VCaP (cell line): Measurements from ENCODE around the gene LIMK2.
A peak's percentile ranks its signal among the peaks of the same experiment; 100 is the strongest.

Source experiments
- H3K27ac ChIP-seq: fragments of 450-650 bp; 2 replicates; pipeline ENCODE4 v1.5.1; 2017
- TF ChIP-seq, protein P1 (sequence below): fragments of 450-650 bp; conservative IDR thresholded peaks from 2 replicates; pipeline ENCODE4 v1.5.1; 2017; ENCODE audit warnings: mild to moderate bottlenecking, moderate library complexity

LIMK2 gene

GRCh38 chr22:31295831-31296657 is 83.9 kb downstream of the LIMK2 start:
- TF ChIP-seq, protein P1, sequence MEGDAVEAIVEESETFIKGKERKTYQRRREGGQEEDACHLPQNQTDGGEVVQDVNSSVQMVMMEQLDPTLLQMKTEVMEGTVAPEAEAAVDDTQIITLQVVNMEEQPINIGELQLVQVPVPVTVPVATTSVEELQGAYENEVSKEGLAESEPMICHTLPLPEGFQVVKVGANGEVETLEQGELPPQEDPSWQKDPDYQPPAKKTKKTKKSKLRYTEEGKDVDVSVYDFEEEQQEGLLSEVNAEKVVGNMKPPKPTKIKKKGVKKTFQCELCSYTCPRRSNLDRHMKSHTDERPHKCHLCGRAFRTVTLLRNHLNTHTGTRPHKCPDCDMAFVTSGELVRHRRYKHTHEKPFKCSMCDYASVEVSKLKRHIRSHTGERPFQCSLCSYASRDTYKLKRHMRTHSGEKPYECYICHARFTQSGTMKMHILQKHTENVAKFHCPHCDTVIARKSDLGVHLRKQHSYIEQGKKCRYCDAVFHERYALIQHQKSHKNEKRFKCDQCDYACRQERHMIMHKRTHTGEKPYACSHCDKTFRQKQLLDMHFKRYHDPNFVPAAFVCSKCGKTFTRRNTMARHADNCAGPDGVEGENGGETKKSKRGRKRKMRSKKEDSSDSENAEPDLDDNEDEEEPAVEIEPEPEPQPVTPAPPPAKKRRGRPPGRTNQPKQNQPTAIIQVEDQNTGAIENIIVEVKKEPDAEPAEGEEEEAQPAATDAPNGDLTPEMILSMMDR = no peak

DNA sequence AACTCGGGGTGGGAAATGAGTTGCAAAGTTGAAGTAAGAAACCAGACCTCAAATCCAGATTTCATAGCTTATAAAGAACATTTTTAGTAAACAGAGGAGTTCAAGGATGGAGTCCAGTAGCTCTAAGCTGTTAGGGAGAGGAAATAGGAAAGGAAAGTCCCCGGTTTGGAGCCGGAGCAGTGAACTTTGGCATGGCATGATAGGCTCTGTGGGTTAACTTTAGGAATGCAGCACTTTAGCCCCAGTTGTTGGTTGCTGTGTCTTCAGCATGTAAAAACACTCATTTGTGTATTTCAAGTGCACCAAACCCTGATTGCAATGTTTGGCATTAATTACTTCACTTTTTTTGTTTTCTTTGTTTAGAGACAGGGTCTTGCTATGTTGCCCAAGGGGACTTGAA is 88.8 kb downstream of the LIMK2 start:
- H3K27ac ChIP-seq = no peak overlapping the region
- TF ChIP-seq, protein P1 = no peak

More at GRCh38 chr22:31295831-31296657, 83.9 kb downstream of the LIMK2 start:
- H3K27ac ChIP-seq = no peak overlapping the region

GRCh38 chr22:31302006-31302405 is 89.9 kb downstream of the LIMK2 start:
- TF ChIP-seq, protein P1 = no peak
- no peak overlapping the region for H3K27ac ChIP-seq

GRCh38 chr22:31302537-31302936 is 90.4 kb downstream of the LIMK2 start:
- TF ChIP-seq, protein P1 = no peak
- H3K27ac ChIP-seq = no peak overlapping the region

DNA sequence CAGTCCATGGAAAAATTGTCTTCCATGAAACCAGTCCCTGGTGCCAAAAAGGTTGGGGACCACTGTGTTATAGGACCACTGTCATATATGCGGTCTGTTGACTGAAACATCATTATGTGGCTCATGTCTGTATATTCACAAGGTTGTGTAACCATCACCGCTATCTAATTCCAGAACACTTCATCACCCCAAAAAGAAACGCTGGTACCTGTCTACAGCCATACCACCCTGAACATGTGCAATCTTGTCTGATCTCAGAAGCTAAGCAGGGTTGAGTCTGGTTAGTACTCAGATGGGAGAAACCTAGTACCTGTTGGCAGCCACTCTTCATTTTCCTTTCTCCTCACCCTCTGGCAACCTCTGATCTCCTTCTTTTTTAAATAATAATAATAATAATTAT is 93.1 kb downstream of the LIMK2 start:
- TF ChIP-seq, protein P1 = no peak
- no peak overlapping the region for H3K27ac ChIP-seq

DNA sequence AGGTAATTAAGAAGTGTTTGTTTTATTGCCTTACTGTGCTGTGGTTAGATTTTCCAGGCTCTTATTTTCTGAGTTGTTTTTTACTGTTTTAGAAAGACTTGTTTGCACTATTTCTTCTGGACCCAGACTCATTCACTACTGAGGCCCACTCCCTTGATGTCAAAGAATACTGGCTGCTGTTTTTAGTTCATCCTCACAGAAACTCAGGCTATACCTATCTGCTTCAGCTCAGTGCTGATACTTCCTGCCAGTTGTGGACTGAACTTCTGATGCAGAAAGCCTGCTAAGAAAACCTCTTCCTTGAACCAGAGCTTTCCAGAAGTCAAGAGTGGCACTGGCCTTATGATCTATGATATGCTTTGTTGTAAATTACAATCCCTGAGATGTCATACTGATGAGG is 96.1 kb downstream of the LIMK2 start:
- H3K27ac ChIP-seq = no peak overlapping the region
- TF ChIP-seq, protein P1 = no peak

GRCh38 chr22:31313366-31314147 is 101.5 kb downstream of the LIMK2 start:
- H3K27ac ChIP-seq = peak overlapping the region; percentile 88
- TF ChIP-seq, protein P1 = peak; percentile 93

DNA sequence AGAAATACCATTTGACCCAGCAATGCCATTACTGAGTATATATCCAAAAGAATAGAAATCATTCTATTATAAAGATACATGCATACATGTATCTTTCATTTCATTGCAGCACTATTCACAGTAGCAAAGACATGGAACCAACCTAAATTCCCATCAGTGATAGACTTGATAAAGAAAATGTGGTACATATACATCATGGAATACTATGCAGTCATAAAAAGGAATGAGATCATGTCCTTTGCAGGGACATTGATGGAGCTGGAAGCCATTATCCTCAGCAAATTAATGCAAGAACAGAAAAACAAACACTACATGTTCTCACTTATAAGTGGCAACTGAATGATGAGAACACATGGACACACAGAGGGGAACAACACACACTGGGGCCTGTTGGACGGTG is 102.1 kb downstream of the LIMK2 start:
- peak overlapping the region; percentile 88 for H3K27ac ChIP-seq
